Fibroblast of mammary gland (primary cell): ENCODE data around the gene ARFGEF3.

Source experiments
- DNase-seq: peaks from one replicate; pipeline ENCODE4 v3.0.0-alpha.2; 2010; ENCODE audit warnings: low read depth
- H3K4me3 ChIP-seq: 2 replicates; pipeline ENCODE4 v1.5.1; 2011; ENCODE audit warnings: low read depth, mild to moderate bottlenecking, low read length, moderate library complexity; ENCODE audit not compliant: control insufficient read depth
- CTCF ChIP-seq: conservative IDR thresholded peaks from 2 replicates; pipeline ENCODE4 v1.5.1; 2011; ENCODE audit warnings: low read depth, low read length, inconsistent platforms; ENCODE audit not compliant: control insufficient read depth, insufficient read depth

The ARFGEF3 gene

GRCh38 chr6:138229663-138230179 lies 68.0 kb downstream of the ARFGEF3 start:
- H3K4me3 ChIP-seq = no peak overlapping the region
- no peak for TF ChIP-seq CTCF
- no peak for DNase-seq

- no peak for TF ChIP-seq CTCF
- H3K4me3 ChIP-seq = no peak overlapping the region
- no peak for DNase-seq
Measured at GRCh38 chr6:138230221-138230620, 68.5 kb downstream of the ARFGEF3 start.

- TF ChIP-seq CTCF = no peak
- H3K4me3 ChIP-seq = no peak overlapping the region
- no peak for DNase-seq
Measured at GRCh38 chr6:138230759-138231380, 69.1 kb downstream of the ARFGEF3 start.

GRCh38 chr6:138231381-138231886 lies 69.7 kb downstream of the ARFGEF3 start:
- no peak for DNase-seq
- TF ChIP-seq CTCF = no peak
- no peak overlapping the region for H3K4me3 ChIP-seq

- no peak for TF ChIP-seq CTCF
- H3K4me3 ChIP-seq = no peak overlapping the region
- DNase-seq = no peak
Measured at GRCh38 chr6:138234363-138234762, 72.6 kb downstream of the ARFGEF3 start.

- DNase-seq = no peak
- TF ChIP-seq CTCF = no peak
- H3K4me3 ChIP-seq = no peak overlapping the region
Measured at GRCh38 chr6:138235205-138235604, 73.5 kb downstream of the ARFGEF3 start.
